Chondrocyte (in vitro differentiated cells): ENCODE data around the gene RAC2. TPM values are rescaled to one million over a fixed set of nuclear protein-coding genes. Genes with fewer than 3 reads are reported as not detected.
"Not testable (repeated sequence)": the region's sequence is repeated elsewhere in the genome, so short reads cannot be mapped to it uniquely, and the experiment has no call there.

Experiments
- DNase-seq: peaks from one replicate; pipeline ENCODE4 v3.0.0; 2021; ENCODE audit warnings: mixed read lengths, low spot score
- H3K27ac Mint-ChIP-seq: one replicate; pipeline ENCODE4 v1.8.0; 2021; ENCODE audit warnings: mild to moderate bottlenecking, moderate library complexity, mixed read lengths; ENCODE audit not compliant: unreplicated experiment
- H3K27me3 Mint-ChIP-seq: 2 replicates; pipeline ENCODE4 v1.8.0; 2021; ENCODE audit warnings: low read depth, mixed read lengths
- H3K36me3 Mint-ChIP-seq: 2 replicates; pipeline ENCODE4 v1.8.0; 2021; ENCODE audit warnings: low read depth, mixed read lengths
- H3K4me1 Mint-ChIP-seq: 2 replicates; pipeline ENCODE4 v1.8.0; 2021; ENCODE audit warnings: low read depth, mild to moderate bottlenecking, mixed read lengths
- H3K4me3 Mint-ChIP-seq: one replicate; pipeline ENCODE4 v1.8.0; 2021; ENCODE audit warnings: mild to moderate bottlenecking, moderate library complexity, mixed read lengths; ENCODE audit not compliant: unreplicated experiment
- H3K9me3 Mint-ChIP-seq: 2 replicates; pipeline ENCODE4 v1.8.0; 2021; ENCODE audit warnings: low read depth, mixed read lengths
- CTCF ChIP-seq: fragments of 200-600 bp; sonication (generic); IDR thresholded peaks from 2 replicates; pipeline ENCODE4 v1.5.0; 2021; ENCODE audit warnings: antibody characterized with exemption, mild to moderate bottlenecking, moderate library complexity
- total RNA-seq: library from RNA; stranded (reverse); gene quantifications from 3 replicates; pipeline ENCODE4 v1.2.1, GENCODE V29; 2021

The RAC2 gene
- total RNA-seq, 1 donor from 2014 or later = 0.20 TPM

- DNase-seq = peak; percentile 84
- Mint-ChIP-seq H3K27me3 (no peaks in the 10 kb centered on the region), H3K4me1 (no peaks in the 10 kb centered on the region), H3K9me3 (no peaks in the 10 kb centered on the region), H3K4me3 (no peak overlapping the region), H3K27ac (no peak overlapping the region), H3K36me3 (no peaks in the 10 kb centered on the region)
- no peak for TF ChIP-seq CTCF
Measured at GRCh38 chr22:37203354-37204044, 40.6 kb downstream of the RAC2 start.

DNA sequence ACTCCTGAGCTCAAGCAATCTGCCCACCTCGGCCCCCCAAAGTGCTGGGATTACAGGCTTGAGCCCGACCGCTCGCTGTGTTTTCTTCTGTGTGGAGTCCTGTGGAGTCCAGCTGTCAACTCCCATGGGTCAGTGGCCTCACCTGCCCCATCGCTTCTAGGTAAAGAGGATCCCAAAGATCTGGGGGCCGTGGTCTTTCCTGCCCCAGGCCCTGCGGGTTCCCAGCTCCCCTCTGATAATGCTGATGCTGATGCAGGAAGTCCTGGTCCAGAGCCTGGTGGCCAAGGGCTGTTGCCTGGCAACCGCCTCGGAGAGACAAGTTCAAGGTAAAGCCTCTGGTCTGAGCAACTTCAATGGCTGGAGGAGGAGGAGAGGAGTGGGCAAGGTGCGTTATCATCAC, 41.4 kb downstream of the RAC2 start:
- peaks cover 7% of the 10 kb centered on the region for H3K4me1 Mint-ChIP-seq
- TF ChIP-seq CTCF = no peak
- no peaks in the 10 kb centered on the region for H3K36me3 Mint-ChIP-seq
- H3K27ac Mint-ChIP-seq = no peak overlapping the region
- DNase-seq = peak; percentile 56
- H3K27me3 Mint-ChIP-seq = no peaks in the 10 kb centered on the region
- H3K4me3 Mint-ChIP-seq = no peak overlapping the region
- H3K9me3 Mint-ChIP-seq = no peaks in the 10 kb centered on the region

GRCh38 chr22:37202001-37202555, 42.0 kb downstream of the RAC2 start:
- H3K4me1 Mint-ChIP-seq = peaks cover 13% of the 10 kb centered on the region
- no peak for TF ChIP-seq CTCF
- no peaks in the 10 kb centered on the region for H3K9me3 Mint-ChIP-seq
- H3K36me3 Mint-ChIP-seq = no peaks in the 10 kb centered on the region
- no peak for DNase-seq
- no peaks in the 10 kb centered on the region for H3K27me3 Mint-ChIP-seq
- H3K27ac Mint-ChIP-seq = no peak overlapping the region
- H3K4me3 Mint-ChIP-seq = no peak overlapping the region

DNA sequence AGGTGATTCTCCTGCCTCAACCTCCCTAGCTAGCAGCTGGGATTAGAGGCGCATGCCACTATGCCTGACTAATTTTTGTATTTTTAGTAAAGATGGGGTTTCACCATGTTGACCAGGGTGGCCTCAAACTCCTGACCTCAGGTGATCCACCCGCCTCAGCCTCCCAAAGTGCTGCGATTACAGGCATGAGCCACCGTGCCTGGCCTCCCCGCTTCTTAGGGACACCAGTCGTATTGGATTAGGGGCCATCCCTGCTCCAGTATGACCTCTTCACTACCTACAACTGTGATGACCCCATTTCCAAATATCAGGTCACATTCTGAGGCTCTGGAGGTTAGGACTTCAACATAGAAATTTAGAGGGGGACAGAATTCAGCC, 42.6 kb downstream of the RAC2 start:
- not testable (repeated sequence) for DNase-seq, H3K9me3 Mint-ChIP-seq, H3K36me3 Mint-ChIP-seq, H3K27ac Mint-ChIP-seq, H3K27me3 Mint-ChIP-seq, H3K4me3 Mint-ChIP-seq
- H3K4me1 Mint-ChIP-seq = peaks cover 17% of the 10 kb centered on the region

DNA sequence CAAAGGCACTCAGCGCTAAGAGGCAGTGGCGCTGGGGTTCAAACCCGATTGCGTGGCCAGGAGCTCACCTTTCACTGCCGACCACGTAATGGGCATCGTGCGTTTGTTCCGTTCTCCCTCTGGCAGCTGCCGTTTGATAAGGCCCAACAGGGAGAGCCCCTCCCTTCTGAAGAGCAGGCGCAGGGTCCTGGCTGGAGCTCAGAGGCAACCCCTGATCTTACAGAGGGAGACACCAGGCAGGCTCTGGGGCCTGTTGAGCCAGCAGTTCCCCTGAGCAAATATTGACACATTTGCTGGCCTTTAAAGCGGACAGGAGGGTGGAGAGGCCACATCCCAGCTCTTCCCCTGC, 44.3 kb downstream of the RAC2 start:
- H3K27me3 Mint-ChIP-seq = no peaks in the 10 kb centered on the region

More for the DNA sequence above, 44.3 kb downstream of the RAC2 start:
- peaks cover 17% of the 10 kb centered on the region for H3K4me1 Mint-ChIP-seq
- peak; percentile 70 for TF ChIP-seq CTCF
- no peak for DNase-seq
- no peaks in the 10 kb centered on the region for H3K9me3 Mint-ChIP-seq
- no peaks in the 10 kb centered on the region for H3K36me3 Mint-ChIP-seq
- H3K27ac Mint-ChIP-seq = no peak overlapping the region
- peak overlapping the region; percentile 12 for H3K4me3 Mint-ChIP-seq
